SJSA1 (cell line): ENCODE measurements around the gene ZCCHC14. TPM values are rescaled to one million over a fixed set of nuclear protein-coding genes. Genes with fewer than 3 reads are reported as not detected.

Experiments
- DNase-seq, 2 experiments: peaks; one replicate each; pipeline ENCODE4 v3.0.0-alpha.2; 2015 to 2020; ENCODE audit warnings: low spot score in 2 of 2, low read depth in 1 of 2
- H3K27ac ChIP-seq: fragments of 250-450 bp; sonication (Bioruptor Pico); 2 replicates; pipeline ENCODE4 v1.5.1; 2020; ENCODE audit warnings: mild to moderate bottlenecking, moderate library complexity
- H3K27me3 ChIP-seq: fragments of 250-450 bp; sonication (Bioruptor Pico); replicated peaks from 2 replicates; pipeline ENCODE4 v1.5.1; 2020; ENCODE audit warnings: mild to moderate bottlenecking, moderate library complexity
- H3K36me3 ChIP-seq: fragments of 250-450 bp; sonication (Bioruptor Pico); 2 replicates; pipeline ENCODE4 v1.5.1; 2020; ENCODE audit warnings: mild to moderate bottlenecking
- H3K4me1 ChIP-seq: fragments of 250-450 bp; sonication (Bioruptor Pico); replicated peaks from 2 replicates; pipeline ENCODE4 v1.6.1; 2021; ENCODE audit warnings: mild to moderate bottlenecking
- H3K4me3 ChIP-seq: fragments of 250-450 bp; sonication (Bioruptor Pico); 2 replicates; pipeline ENCODE4 v1.5.1; 2020; ENCODE audit warnings: mild to moderate bottlenecking
- H3K9me3 ChIP-seq: fragments of 250-450 bp; sonication (Bioruptor Pico); replicated peaks from 2 replicates; pipeline ENCODE4 v1.5.1; 2020; ENCODE audit warnings: mild to moderate bottlenecking
- total RNA-seq: library from RNA; depleted of rRNA; stranded (reverse); fragments of >200 nt; shearing (Covaris generic); gene quantifications from 2 replicates; pipeline ENCODE4 v1.2.3, GENCODE V29; 2014

The ZCCHC14 gene
- total RNA-seq, 1 experiment from 2014 or later: 10.7 TPM

DNA sequence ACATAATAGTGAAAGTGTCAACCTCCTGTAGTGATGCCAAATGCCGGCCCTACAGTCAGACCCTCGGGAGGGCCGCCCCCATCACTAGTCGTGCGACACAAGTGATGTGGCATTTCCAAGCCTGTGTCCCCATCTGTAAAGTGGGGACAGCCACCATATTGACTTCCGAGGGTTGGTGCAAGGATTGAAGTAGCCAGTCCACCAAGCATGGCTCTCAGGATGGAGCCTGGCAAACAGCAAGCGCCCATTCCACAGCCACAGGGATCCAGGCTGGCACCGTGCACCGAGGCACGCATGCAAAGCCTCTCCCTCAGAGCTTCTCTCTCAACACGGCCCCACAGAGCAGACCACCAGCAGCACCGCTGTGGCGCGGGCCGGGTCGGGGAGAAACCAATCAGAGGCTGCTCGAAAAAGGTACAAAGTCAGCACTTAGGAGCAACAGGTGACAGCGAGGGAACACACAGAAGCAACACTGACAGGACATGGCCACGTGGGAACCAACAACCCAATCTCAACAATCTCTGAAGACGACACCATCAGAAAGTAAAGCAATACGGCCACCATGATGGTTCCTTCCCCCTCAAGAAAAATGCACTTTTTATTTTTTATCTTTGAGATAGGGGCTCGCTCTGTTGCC, 20.6 kb downstream of the ZCCHC14 start:
- peaks cover 4% of the 10 kb centered on the region; the same call in 1 of the 2 replicates for H3K4me1 ChIP-seq
- H3K27ac ChIP-seq: no peak overlapping the region
- no peaks in the 10 kb centered on the region for H3K27me3 ChIP-seq
- no peak for DNase-seq
- H3K9me3 ChIP-seq: no peaks in the 10 kb centered on the region
- peaks cover 3% of the 10 kb centered on the region for H3K36me3 ChIP-seq
- H3K4me3 ChIP-seq: no peak overlapping the region

DNA sequence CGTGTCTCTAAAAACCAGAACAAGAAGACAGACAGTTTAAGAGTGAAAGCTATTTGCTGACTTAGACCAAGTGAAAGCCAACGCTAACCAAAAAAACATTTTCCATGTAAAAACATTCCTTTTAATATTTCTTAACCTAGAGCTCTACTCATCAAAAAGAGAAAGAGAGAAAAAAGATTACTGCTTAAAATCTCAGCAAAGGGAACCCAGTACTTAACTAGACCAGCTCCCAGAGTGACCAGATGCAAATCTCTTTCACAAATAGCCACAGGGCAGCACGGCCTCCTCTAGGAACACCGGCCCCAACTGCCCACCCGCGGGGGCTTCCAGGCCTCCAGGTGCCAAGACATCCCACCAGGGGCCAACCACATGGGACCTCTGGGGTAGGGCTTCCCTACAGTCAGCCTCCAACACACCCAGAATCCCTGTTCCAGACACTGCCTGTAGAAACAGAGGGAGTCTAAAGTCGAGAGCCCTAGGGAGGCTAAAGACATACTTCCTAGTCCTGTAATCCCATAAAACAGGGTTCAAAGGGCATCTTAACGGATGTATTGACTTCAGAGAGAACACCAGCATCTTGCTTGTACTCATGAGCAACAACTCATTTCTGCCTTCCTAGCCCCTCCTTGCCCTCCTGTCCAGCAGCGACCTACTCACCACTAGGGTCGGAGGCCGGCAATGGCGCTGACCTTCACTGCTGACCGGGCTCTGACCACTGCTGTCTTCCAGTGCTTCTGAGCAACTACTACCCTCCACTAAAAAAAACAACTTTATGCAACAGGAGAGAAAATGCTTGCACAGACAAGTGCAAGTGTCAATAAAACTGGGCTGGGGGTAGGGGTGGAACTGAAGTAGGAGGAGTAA, 21.3 kb downstream of the ZCCHC14 start:
- no peaks in the 10 kb centered on the region for H3K9me3 ChIP-seq
- peaks cover 6% of the 10 kb centered on the region for H3K4me1 ChIP-seq
- no peaks in the 10 kb centered on the region for H3K27me3 ChIP-seq
- no peak for DNase-seq
- peaks cover 3% of the 10 kb centered on the region for H3K36me3 ChIP-seq
- H3K4me3 ChIP-seq: no peak overlapping the region
- H3K27ac ChIP-seq: no peak overlapping the region

DNA sequence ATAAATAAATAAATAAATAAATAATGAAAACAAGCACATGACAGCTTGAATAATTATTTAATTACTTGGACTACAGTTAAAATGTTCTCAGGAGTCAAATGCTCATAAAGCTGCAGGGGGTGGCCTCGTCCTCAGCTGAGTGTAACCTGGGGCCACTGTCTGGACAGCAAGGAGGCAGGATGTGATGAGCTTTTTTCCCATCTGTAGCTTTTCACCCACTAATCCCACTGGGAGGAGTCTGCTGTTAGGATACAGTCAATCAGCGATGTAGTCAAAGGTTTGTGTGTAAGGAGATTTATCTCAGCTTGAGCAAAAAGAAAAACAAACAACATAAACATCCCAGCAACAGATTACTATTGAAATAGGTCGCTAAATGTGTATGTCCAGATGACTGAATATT, 22.5 kb downstream of the ZCCHC14 start:
- Histone ChIP-seq H3K9me3 (no peaks in the 10 kb centered on the region), H3K27me3 (no peaks in the 10 kb centered on the region), H3K36me3 (peaks cover 3% of the 10 kb centered on the region), H3K4me3 (no peak overlapping the region), H3K27ac (no peak overlapping the region), H3K4me1 (peaks cover 18% of the 10 kb centered on the region)
- no peak for DNase-seq

DNA sequence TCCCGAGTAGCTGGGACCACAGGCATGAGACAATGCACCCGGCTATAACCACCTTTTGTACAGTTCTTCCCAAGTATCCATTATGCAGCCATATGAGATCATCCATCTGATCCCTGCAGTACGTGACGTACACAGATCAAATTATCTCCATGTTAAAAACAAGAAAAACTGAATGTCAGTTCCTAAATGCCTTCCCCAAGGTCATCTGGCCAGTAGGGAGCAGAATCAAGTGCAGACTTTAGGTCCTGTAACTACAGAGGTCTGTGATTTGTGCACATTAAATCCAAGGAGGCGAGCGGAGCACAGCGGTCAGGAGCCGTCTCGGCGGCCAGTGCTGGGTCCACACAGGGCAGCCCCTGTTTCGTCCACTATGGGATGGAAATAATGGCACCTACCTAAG, 23.7 kb downstream of the ZCCHC14 start:
- H3K9me3 ChIP-seq: no peaks in the 10 kb centered on the region
- peaks cover 29% of the 10 kb centered on the region for H3K4me1 ChIP-seq
- no peaks in the 10 kb centered on the region for H3K27me3 ChIP-seq
- H3K4me3 ChIP-seq: no peak overlapping the region
- no peak overlapping the region for H3K27ac ChIP-seq
- no peak for DNase-seq
- no peaks in the 10 kb centered on the region; the same call in 1 of the 2 replicates for H3K36me3 ChIP-seq

DNA sequence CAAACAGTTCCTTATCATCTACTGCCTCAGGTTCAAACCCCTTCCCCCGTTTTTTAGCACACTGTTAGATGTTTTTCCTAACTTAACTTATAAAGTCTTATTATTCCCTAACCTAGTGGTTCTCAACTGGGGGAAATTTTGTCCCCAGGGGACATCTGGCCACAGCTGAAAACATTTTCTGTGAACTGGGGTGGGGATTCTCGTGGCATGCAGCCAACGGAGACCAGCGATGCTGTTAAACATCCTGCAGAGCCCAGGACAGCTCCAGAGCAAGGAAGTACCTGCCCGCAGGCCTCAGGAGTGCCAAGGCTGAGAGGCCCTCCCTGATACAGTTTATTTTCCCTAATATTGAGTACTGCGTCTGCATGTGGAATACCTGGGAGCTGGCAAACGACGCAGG, 24.3 kb downstream of the ZCCHC14 start:
- H3K27ac ChIP-seq: no peak overlapping the region

DNA sequence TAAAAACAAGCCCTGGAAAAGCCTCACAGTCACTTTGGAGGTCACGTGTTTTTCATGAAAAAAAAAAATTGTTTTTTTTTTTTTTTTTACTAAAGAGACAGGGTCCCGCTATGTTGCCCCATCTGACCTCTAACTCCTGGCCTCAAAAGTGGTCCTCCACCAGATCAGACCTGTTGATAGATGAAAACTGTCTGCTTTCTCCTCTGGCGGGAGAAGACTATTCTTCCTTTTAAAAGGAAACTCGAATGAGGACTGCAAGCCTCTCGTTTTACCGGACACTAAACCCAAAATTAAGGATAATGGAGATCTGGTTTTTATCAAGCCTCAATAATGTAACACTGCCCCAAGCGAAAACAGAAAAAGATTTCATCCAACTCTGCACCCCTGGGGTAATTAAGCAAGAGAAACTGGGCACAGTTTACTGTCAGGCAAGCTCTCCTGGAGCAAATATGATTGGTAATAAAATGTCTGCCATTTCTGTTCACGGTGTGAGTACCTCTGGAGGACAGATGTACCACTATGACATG, 25.8 kb downstream of the ZCCHC14 start:
- H3K4me1 ChIP-seq: peaks cover 41% of the 10 kb centered on the region
- no peak overlapping the region for H3K4me3 ChIP-seq
- 0 out of 2 replicates have a peak, but pooled peaks cover 3% of the 10 kb centered on the region for H3K36me3 ChIP-seq
- DNase-seq: no peak
- H3K27ac ChIP-seq: no peak overlapping the region
- no peaks in the 10 kb centered on the region for H3K27me3 ChIP-seq
- no peaks in the 10 kb centered on the region for H3K9me3 ChIP-seq

More for the DNA sequence above, 24.3 kb downstream of the ZCCHC14 start:
- no peak for DNase-seq
- Histone ChIP-seq H3K36me3 (no peaks in the 10 kb centered on the region; the same call in 1 of the 2 replicates), H3K9me3 (no peaks in the 10 kb centered on the region), H3K27me3 (no peaks in the 10 kb centered on the region), H3K4me3 (no peak overlapping the region), H3K4me1 (peaks cover 35% of the 10 kb centered on the region)

DNA sequence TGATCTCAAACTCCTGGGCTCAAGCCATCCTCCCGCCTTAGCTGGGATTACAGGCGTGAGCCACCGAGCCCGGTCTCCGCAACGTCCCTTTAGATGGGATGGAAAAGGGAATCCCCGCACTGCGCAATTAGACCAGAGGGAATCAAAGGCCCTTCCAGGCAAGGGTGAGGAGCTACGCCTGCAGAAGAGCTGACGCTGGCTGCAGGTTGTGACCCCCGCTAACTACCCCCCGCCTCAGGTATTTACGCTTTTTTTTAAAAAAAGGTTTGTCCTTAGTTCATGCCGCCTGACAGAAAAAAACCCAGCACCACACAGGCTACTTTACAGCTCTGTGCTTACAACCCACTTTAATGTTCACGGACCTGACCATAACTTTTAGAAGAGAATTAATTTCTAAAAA, 26.9 kb downstream of the ZCCHC14 start:
- no peak for DNase-seq
- H3K9me3 ChIP-seq: no peaks in the 10 kb centered on the region
- no peak overlapping the region for H3K27ac ChIP-seq
- peaks cover 41% of the 10 kb centered on the region for H3K4me1 ChIP-seq
- H3K4me3 ChIP-seq: no peak overlapping the region
- H3K27me3 ChIP-seq: no peaks in the 10 kb centered on the region
- H3K36me3 ChIP-seq: 0 out of 2 replicates have a peak, but pooled peaks cover 3% of the 10 kb centered on the region

DNA sequence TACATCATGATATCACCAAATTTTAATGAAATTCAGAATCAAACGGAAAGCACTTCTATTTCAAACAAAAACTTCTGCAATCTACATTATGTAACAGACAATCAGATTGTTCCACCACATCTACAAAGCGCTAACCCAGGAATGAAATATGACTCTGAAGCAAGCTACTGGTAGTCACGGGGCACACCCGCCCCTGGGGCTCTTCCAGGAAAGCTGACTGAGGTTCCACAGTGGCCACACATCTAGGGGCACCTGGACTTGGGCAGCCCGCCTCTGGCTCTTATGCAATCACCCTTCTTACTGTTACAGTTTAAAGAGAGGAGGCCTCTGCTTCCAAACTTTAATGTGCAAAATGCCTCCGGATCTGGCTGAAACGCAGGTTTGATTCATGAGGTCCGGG, 27.5 kb downstream of the ZCCHC14 start:
- H3K9me3 ChIP-seq: no peaks in the 10 kb centered on the region
- peak in 1 of 2 experiments; percentile 43 for DNase-seq
- H3K27me3 ChIP-seq: no peaks in the 10 kb centered on the region
- H3K27ac ChIP-seq: peak overlapping the region; percentile 62
- 0 out of 2 replicates have a peak, but pooled peaks cover 3% of the 10 kb centered on the region for H3K36me3 ChIP-seq
- H3K4me1 ChIP-seq: peaks cover 37% of the 10 kb centered on the region
- H3K4me3 ChIP-seq: no peak overlapping the region

DNA sequence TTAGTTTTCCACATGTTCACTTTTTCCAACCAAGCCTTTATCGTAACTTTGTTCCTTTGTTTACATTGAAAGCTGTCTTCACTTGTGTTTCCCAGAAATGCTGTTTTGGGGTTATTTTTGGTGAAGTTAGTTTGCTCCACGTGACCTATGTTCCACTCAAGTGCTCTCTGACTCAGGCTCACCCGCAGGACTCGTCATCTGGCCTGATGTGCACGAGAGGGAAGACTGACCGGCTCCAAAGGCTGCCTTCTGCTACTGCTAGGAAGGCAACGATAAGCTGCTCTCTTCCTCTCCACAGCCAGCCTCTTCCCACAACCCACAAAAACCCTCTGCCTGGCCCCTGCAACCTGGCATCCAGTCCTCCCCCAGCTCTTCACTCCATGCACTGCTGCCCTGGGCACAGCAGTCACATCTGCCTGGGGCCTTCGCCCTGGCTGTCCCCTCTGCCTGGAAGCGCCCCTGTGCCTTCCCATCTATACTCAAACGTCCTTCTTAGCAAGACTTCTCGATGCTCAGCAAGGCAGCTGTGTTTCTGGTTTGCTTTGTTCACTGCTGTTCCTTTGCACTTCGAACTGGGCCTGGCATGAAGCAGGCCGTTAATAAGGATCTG, 28.0 kb downstream of the ZCCHC14 start:
- peak; percentile 85 to 86 for DNase-seq
- Histone ChIP-seq H3K27me3 (no peaks in the 10 kb centered on the region), H3K4me1 (peaks cover 37% of the 10 kb centered on the region), H3K9me3 (no peaks in the 10 kb centered on the region), H3K27ac (peak overlapping the region; percentile 62), H3K4me3 (no peak overlapping the region), H3K36me3 (0 out of 2 replicates have a peak, but pooled peaks cover 3% of the 10 kb centered on the region)

DNA sequence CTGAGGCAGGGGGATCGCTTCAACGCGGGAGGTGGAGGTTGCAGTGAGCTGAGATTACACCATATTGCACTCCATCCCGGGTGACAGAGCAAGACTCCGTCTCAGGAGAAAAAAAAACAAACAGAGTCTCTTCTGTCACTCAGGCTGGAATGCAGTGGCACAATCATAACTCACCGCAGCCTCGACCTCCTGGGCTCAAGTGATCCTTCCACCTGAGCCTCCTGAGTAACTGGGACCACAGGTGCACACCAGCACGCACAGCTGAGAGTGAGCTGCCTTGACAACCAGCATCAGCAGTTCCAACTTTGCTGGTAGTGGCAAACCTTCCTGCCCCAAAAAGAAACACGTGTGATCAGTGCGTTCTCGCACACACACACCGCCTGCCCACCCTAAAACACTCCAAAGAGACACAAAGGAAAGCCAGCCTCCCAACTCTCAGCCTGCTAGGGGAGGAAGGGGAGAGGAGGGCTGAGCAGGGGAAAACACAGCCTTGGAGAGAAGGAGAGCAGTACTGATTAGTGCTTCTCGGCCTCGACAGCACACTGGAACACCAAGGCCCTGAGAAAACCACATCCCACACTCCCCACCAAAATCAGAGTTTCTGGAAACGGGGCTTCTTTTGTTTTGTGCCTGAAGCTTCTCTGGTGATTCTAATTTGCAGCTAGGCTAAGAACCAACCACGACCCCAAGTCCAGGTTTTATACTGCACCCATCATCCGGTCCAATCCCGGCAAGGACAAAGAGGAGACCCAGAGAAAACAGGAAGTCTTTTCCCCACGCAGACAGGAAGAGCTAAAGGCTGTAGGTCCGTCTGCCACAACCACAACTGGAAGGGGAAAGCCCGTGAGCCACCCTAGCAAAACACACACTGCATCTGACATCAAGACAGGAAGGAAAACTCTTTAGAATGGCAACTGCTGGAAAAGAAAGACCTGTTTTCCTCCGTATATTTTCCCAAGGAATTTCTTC, 28.8 kb downstream of the ZCCHC14 start:
- peaks cover 3% of the 10 kb centered on the region; the same call in 1 of the 2 replicates for H3K36me3 ChIP-seq
- H3K4me1 ChIP-seq: peaks cover 37% of the 10 kb centered on the region
- DNase-seq: peak; percentile 74 to 83
- no peaks in the 10 kb centered on the region for H3K9me3 ChIP-seq
- no peaks in the 10 kb centered on the region for H3K27me3 ChIP-seq
- H3K4me3 ChIP-seq: no peak overlapping the region
- H3K27ac ChIP-seq: peak overlapping the region; percentile 62

DNA sequence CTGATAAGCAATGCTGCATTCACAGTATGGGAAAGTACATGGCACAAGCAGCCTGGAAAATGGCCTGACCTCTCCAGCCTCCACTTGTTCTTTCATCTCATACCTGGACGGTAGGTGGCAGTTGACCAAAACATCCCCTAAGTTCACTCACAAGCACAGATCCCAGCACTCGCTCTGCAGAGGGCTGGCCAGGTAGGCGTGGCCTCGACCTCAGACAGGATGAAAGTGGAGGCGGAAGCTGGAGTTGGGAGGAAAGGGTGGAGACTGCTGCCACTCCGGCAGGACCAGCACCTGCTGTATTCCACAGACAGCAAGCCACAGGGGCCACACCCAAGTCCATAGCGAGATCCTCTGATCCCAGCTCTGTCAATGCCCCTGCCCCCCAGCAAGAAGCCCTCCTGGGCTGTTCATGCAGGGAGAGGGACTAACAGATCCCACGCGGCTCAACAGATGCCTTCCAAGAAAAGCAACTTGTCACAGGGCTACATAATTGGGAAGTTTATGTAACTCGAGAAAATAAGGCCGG, 31.3 kb downstream of the ZCCHC14 start:
- no peaks in the 10 kb centered on the region for H3K9me3 ChIP-seq
- peaks cover 11% of the 10 kb centered on the region for H3K36me3 ChIP-seq
- no peak for DNase-seq
- H3K27me3 ChIP-seq: no peaks in the 10 kb centered on the region
- no peak overlapping the region for H3K4me3 ChIP-seq
- H3K4me1 ChIP-seq: peaks cover 57% of the 10 kb centered on the region
- H3K27ac ChIP-seq: no peak overlapping the region

DNA sequence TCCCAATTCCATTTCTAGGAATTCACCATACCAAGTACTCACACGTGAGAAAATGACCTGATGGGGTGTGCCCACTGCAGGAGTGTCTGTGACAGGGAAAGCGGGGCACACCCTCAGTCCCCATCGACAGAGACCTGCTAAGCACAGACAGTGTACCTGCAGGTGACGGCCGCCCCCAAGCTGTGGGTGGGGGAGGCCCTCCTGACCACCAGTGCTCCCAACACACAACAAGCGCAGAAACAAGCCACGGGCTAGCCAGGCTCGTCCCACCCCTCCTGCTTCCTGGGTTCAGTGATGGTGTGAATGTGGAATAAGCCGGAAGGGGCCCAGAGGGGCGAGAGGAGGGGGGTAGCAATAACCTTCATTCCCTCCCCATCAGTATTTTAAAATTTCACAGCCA, 31.9 kb downstream of the ZCCHC14 start:
- DNase-seq: no peak
- peaks cover 14% of the 10 kb centered on the region for H3K36me3 ChIP-seq
- peaks cover 51% of the 10 kb centered on the region for H3K4me1 ChIP-seq
- H3K4me3 ChIP-seq: no peak overlapping the region
- no peaks in the 10 kb centered on the region for H3K9me3 ChIP-seq
- no peak overlapping the region for H3K27ac ChIP-seq
- H3K27me3 ChIP-seq: no peaks in the 10 kb centered on the region
